GM13977 (cell line): ENCODE measurements around the gene ANP32B.

Source experiments
- DNase-seq: peaks from one replicate; pipeline ENCODE4 v3.0.0; 2012; ENCODE audit warnings: low spot score
- in situ Hi-C: fragments of 300-500 bp; cut with MboI; formaldehyde crosslinking; loops from one replicate; pipeline ENCODE4 v1.12.0; 2022; ENCODE audit warnings: low sequenced_read_pairs, low pct_unique_long_range_greater_than_20kb, mixed read lengths, inconsistent platforms; ENCODE audit not compliant: unreplicated experiment
- TF ChIP-seq, protein P1 (sequence below): IDR thresholded peaks from 2 replicates; pipeline ENCODE4 v1.5.1; 2012; ENCODE audit warnings: mild to moderate bottlenecking, control low read depth; ENCODE audit not compliant: insufficient read depth; ENCODE audit errors: extremely low read depth, missing control alignments

The ANP32B gene

DNA sequence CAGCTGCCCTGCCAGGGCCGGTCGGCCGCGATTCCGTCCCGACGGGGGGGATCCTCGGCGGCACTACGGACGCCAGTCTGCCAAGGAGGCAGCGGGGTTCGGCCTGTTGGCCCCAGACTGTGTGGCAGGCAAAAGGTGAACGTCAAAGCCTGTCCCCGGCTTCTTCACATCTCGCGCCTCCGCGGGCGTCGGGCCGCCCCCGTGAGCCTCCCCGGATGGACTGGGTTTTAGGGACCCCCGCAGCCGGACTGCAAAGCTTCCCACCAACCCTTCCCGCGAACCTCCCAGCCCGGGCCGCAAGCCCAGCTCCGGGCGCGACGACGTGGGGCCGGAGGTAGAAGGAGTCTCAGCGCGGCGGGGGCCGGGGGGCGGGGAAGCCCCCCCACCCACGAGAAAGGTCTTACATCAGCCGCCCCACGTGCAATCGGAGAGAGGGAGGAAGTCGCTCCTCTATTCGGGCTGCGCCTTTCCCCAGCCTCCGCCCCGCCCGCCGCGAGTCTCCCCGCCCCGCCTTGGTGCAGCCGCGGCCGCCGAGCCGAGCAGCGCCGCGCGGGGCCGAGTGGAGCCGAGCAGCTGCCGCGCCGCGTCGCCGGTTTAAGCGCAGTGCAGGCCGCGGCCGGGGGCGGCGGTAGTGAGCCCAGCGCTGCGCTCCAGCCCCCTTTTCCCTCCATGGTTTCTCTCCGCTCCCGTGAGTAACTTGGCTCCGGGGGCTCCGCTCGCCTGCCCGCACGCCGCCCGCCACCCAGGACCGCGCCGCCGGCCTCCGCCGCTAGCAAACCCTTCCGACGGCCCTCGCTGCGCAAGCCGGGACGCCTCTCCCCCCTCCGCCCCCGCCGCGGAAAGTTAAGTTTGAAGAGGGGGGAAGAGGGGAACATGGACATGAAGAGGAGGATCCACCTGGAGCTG, at the start of gene ANP32B:
Gene ANP32B (plus strand): TSS at position 659 of the 906 bp plus-strand sequence. CDS start 215 bp downstream, at position 874.
- in situ Hi-C loops = no loop called here
- DNase-seq = peak; percentile 97
- TF ChIP-seq, protein P1, sequence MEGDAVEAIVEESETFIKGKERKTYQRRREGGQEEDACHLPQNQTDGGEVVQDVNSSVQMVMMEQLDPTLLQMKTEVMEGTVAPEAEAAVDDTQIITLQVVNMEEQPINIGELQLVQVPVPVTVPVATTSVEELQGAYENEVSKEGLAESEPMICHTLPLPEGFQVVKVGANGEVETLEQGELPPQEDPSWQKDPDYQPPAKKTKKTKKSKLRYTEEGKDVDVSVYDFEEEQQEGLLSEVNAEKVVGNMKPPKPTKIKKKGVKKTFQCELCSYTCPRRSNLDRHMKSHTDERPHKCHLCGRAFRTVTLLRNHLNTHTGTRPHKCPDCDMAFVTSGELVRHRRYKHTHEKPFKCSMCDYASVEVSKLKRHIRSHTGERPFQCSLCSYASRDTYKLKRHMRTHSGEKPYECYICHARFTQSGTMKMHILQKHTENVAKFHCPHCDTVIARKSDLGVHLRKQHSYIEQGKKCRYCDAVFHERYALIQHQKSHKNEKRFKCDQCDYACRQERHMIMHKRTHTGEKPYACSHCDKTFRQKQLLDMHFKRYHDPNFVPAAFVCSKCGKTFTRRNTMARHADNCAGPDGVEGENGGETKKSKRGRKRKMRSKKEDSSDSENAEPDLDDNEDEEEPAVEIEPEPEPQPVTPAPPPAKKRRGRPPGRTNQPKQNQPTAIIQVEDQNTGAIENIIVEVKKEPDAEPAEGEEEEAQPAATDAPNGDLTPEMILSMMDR = peak; percentile 93

DNA sequence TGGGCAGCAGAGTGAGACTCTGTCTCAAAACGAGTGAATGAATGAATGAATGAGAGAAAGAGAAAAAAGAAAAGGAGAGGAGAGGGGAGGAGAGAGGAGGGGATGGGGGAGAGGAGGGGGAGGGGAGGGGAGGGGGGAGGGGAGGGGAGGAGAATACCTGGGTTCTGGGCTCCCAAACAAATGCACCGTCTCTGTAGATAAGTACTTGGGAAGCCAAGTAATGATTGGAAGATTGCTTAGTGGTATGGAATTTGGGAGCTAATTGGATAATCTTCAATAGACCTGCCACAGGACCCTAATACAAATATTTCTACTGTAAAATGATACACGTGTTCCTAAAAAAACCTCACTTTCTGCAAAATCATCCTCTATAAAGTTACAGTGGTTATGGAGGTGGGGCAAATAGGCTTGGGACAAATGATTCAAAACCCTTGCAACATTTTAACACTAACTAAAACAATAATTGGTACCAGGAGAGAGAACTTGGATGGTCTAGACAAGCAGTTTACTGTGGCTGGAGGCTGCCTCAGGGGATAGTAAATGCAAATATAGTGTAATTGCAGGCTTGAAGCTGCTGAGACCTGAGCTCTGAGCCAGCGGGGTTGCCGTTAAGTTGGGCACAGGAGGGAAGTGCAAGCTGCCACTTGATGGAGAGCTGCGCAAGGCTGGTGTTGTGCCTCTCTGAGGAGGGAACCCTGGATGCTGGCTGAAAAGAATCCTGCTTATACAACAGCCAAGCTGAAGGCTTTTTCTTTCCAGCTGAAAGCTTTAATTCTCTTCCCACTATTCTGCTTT, 48.6 kb upstream of the ANP32B start:
- in situ Hi-C loops = loop anchor here (25.0 kb wide), 1 partner anchor 328 kb away; the partner anchor contains the start of gene TBC1D2
- TF ChIP-seq, protein P1 = no peak
- no peak for DNase-seq

DNA sequence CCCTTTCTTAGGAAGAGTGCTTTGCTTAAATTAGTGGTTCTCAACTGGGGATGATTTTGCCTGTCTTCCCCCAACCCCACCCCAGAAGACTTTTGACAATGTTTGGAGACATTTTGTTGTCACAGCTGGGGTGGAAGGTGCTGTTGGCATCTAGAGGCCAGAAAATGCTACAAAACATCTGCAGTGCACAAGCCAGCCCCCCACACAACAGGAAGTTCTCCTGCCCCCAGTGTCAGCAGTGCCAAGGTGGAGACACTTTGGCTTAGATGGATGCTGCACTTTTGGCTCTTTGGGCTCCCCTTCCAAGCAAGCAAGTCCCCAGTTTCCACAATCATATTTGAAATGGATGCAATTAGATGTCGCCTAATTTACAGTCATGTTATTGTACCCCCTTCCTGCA, 47.9 kb upstream of the ANP32B start:
- TF ChIP-seq, protein P1 = no peak
- no peak for DNase-seq
- in situ Hi-C loops = loop anchor here (25.0 kb wide), 1 partner anchor 327 kb away; the partner anchor contains the start of gene TBC1D2

DNA sequence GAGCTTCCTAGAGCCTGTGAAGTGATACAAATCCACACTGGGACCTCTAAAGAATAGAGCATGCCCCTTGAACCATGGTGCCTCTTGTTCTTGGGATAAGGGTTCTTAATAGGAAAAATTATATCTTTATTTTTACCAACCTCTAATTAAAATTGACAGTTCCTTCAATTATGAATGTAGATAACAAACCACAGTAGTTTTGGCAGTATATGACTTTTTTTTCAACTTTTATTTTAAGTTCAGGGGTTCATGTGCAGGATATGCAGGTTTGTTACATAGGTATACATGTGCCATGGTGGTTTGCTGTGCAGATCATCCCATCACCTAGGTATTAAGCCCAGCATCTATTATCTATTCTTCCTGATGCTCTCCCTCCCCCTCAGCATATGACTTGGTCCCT, 46.1 kb upstream of the ANP32B start:
- no peak for DNase-seq
- in situ Hi-C loops = loop anchor here (25.0 kb wide), 1 partner anchor 325 kb away; the partner anchor contains the start of gene TBC1D2
- TF ChIP-seq, protein P1 = no peak

DNA sequence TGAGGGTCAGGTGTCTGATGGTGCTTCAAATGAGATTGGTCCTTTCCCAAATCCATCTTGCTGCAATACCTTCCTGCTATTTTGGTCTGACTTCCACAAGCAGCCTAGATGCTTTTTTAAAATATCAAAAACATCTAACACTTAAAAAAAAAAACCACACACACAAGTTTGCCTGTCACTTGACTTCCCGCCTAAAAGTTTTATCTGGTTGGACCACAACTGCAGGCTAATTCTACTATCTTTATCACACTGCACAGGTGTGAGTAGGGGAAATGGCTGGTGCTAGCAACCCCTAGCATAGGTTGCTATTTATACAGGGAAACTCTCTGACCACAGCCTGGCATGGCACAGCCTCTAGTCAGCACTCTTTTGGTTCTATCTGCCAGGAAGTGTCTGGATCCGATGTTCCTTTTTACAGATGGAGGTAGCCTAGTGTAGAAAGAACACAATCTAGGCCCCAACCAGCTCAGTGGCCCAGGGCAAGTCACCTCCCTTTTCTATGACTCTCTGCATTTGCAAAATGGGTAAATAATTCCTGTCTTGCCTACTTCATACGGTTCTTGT, 45.0 kb upstream of the ANP32B start, which contains the start of gene HEMGN:
Gene HEMGN (minus strand): TSS at position 92 of the 564 bp plus-strand sequence. CDS start 36 bp downstream, at position 56.
- no peak for DNase-seq
- in situ Hi-C loops = loop anchor here (25.0 kb wide), 1 partner anchor 324 kb away; the partner anchor contains the start of gene TBC1D2
- TF ChIP-seq, protein P1 = no peak

DNA sequence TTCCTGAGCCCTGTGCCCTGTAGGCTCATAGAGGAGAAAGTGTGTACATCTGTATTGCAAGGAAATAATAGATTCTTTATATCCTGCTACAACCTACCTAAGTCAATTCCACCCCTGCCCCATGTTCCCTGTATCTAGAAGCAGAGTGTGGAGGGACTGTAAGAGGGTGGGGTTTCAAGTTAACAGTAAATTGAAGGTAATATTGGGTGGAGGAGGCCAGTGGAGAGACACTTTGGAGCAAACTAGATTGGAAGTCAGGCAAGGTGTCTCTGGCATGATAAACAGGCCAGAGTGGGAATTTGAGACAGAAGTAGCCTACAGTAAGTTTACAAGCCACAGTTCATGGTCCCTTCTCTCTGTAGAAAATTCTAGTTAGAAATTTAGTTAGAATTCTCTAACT, 42.9 kb upstream of the ANP32B start:
- in situ Hi-C loops = loop anchor here (25.0 kb wide), 1 partner anchor 322 kb away; the partner anchor contains the start of gene TBC1D2
- TF ChIP-seq, protein P1 = no peak
- DNase-seq = no peak
